GM19043 (cell line): Measurements from ENCODE around the gene LPCAT1.
"Not testable (repeated sequence)": the region's sequence is repeated elsewhere in the genome, so short reads cannot be mapped to it uniquely, and the experiment has no call there.

Source experiments
- ATAC-seq: cut with Tn5 transposase; IDR thresholded peaks from one replicate; pipeline ENCODE4 v1.9.1; 2021; ENCODE audit warnings: low read depth; ENCODE audit not compliant: unreplicated experiment

Gene LPCAT1

GRCh38 chr5:1541702-1542400 lies 18.1 kb upstream of the LPCAT1 start:
- ATAC-seq, result no peak

GRCh38 chr5:1540831-1541701 lies 17.3 kb upstream of the LPCAT1 start:
- no peak for ATAC-seq

- ATAC-seq, result no peak
Measured at GRCh38 chr5:1540166-1540565, 16.4 kb upstream of the LPCAT1 start.

- not testable (repeated sequence) for ATAC-seq
Measured at GRCh38 chr5:1539393-1540161, 15.8 kb upstream of the LPCAT1 start.

GRCh38 chr5:1538741-1539392 lies 15.1 kb upstream of the LPCAT1 start:
- ATAC-seq, result no peak

GRCh38 chr5:1538276-1538675 lies 14.5 kb upstream of the LPCAT1 start:
- ATAC-seq, result no peak

GRCh38 chr5:1537603-1538154 lies 13.9 kb upstream of the LPCAT1 start:
- ATAC-seq, result no peak

GRCh38 chr5:1536871-1537602 lies 13.3 kb upstream of the LPCAT1 start:
- ATAC-seq, result no peak

GRCh38 chr5:1536322-1536845 lies 12.6 kb upstream of the LPCAT1 start:
- peak; percentile 93 for ATAC-seq

GRCh38 chr5:1535646-1536045 lies 11.9 kb upstream of the LPCAT1 start:
- no peak for ATAC-seq

- no peak for ATAC-seq
Measured at GRCh38 chr5:1532384-1532783, 8.6 kb upstream of the LPCAT1 start.

- no peak for ATAC-seq
Measured at GRCh38 chr5:1529498-1529897, 5.7 kb upstream of the LPCAT1 start.

- no peak for ATAC-seq
Measured at GRCh38 chr5:1527533-1528205, 3.9 kb upstream of the LPCAT1 start.

GRCh38 chr5:1526681-1527131 lies 2.9 kb upstream of the LPCAT1 start:
- no peak for ATAC-seq

GRCh38 chr5:1526190-1526631 lies 2.5 kb upstream of the LPCAT1 start:
- no peak for ATAC-seq

GRCh38 chr5:1525624-1526189 lies 1.9 kb upstream of the LPCAT1 start:
- no peak for ATAC-seq

GRCh38 chr5:1524799-1525623 lies 1.3 kb upstream of the LPCAT1 start:
- ATAC-seq, result no peak

GRCh38 chr5:1524481-1524798 lies 680 bp upstream of the LPCAT1 start:
- no peak for ATAC-seq
